ENCODE measurements around the gene C18orf63. TPM values are rescaled to one million over a fixed set of nuclear protein-coding genes. Genes with fewer than 3 reads are reported as not detected.

C18orf63 gene
- total RNA-seq, 2 experiments from 2014 or later, result not detected

DNA sequence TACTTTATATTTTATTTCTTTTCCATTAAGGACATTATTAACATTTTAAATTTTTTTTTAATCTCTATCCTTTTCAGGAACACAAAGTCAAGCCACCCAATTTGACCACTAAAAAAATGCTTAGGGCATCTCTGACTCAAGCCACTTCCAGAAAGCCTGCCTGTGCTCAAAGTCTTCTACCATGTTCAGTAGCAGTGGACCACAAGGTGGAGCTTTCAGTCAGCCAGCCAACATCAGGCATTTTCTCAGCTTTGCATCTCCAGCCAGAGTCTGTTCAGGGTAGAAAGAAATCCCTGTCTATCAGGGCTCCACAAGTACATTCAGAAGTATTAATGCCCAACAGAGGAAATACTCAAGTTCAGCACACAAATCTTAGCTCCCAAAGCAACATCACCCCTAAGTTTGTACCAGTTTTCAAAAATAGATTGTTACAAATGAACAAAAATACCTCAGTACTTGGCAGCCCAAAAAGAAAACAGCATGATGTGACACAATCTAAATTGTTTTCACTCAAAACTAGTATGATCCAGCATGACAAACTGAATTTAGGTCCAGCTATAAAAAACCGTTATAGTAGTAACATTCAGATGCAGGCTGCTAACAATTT is 37.6 kb downstream of the C18orf63 start:
- H3K4me1 Mint-ChIP-seq (ENCODE audit: low read depth), result peaks cover 5% of the 10 kb centered on the region
- H3K27me3 Mint-ChIP-seq, result no peaks in the 10 kb centered on the region
- peaks cover 2% of the 10 kb centered on the region for H3K4me1 ChIP-seq (ENCODE audit: insufficient read depth, low read length)
- no peak overlapping the region for H3K27ac ChIP-seq (ENCODE audit: low read depth in 1 of 2, low read length in 2 of 2)
- ATAC-seq (ENCODE audit: poor library complexity) (peak; percentile 88), DNase-seq (peak; percentile 35 to 85 (median 52))
- CTCF ChIA-PET, result interaction anchor here (0.6 to 11.9 kb wide), 17 partner anchors 11 to 199 kb away, joined by 3 to 147 read pairs (median 4); partner anchors contain the start of gene CNDP2
- intact Hi-C loops (cut with DNase I, micrococcal nuclease), result loop anchor here (1.0 to 10.0 kb wide), 5 partner anchors 61 to 1994 kb away; partner anchors contain the start of genes CYB5A (in 1 of the 2) and ZNF407 (in 1 of the 2)
- no peak overlapping the region for H3K27ac Mint-ChIP-seq
- POLR2A ChIA-PET, result interaction anchor here (0.6 to 4.4 kb wide), 10 partner anchors 10 to 199 kb away, joined by 3 to 69 read pairs (median 3); partner anchors contain the start of gene CNDP2
- no peak overlapping the region for H3K4me3 Mint-ChIP-seq
- TF ChIP-seq, protein P1, sequence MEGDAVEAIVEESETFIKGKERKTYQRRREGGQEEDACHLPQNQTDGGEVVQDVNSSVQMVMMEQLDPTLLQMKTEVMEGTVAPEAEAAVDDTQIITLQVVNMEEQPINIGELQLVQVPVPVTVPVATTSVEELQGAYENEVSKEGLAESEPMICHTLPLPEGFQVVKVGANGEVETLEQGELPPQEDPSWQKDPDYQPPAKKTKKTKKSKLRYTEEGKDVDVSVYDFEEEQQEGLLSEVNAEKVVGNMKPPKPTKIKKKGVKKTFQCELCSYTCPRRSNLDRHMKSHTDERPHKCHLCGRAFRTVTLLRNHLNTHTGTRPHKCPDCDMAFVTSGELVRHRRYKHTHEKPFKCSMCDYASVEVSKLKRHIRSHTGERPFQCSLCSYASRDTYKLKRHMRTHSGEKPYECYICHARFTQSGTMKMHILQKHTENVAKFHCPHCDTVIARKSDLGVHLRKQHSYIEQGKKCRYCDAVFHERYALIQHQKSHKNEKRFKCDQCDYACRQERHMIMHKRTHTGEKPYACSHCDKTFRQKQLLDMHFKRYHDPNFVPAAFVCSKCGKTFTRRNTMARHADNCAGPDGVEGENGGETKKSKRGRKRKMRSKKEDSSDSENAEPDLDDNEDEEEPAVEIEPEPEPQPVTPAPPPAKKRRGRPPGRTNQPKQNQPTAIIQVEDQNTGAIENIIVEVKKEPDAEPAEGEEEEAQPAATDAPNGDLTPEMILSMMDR (IDR thresholded peaks at IDR 0.05), result peak; percentile 85
- H3K9me3 Mint-ChIP-seq, result no peaks in the 10 kb centered on the region
- H3K9me3 ChIP-seq (ENCODE audit: control insufficient read depth in 1 of 2, insufficient read depth in 1 of 2, low read length in 2 of 2), result no peaks in the 10 kb centered on the region
- no peak overlapping the region for H3K4me3 ChIP-seq (ENCODE audit: low read length)
- H3K27me3 ChIP-seq (ENCODE audit: control insufficient read depth in 1 of 2, insufficient read depth in 2 of 2, low read length in 2 of 2), result no peaks in the 10 kb centered on the region
- H3K36me3 Mint-ChIP-seq (ENCODE audit: low read depth), result no peaks in the 10 kb centered on the region
- no peaks in the 10 kb centered on the region for H3K36me3 ChIP-seq (ENCODE audit: insufficient read depth, low read length)

DNA sequence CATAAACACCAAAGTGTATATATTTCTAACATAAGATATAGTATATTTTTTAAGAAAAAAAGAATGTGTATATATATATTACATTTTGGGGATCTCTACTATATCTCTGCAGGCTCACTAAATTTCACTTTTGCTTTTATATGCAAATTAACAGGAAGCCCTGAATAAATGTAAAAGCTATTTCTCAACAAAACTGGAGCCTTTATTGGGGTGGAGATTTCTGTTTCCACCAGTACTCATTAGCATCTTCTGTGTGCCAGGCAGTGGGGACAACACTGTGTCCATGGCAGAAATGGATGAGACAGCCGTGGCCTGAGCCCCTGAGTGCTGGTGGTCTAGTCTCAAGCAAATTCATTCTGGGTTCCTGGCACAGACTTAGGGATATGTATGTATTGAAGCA is 41.3 kb downstream of the C18orf63 start:
- H3K4me3 ChIP-seq (ENCODE audit: low read length), result no peak overlapping the region
- ChIA-PET POLR2A (interaction anchor here (1.1 to 2.7 kb wide), 2 partner anchors 17 to 52 kb away, joined by 3 to 8 read pairs; no protein-coding TSS in a partner anchor), CTCF (interaction anchor here (0.8 to 11.9 kb wide), 2 partner anchors 137 to 195 kb away, joined by 3 to 147 read pairs; partner anchors contain the start of gene CNDP2)
- DNase-seq (peak in 1 of 14 experiments; percentile 33), ATAC-seq (ENCODE audit: poor library complexity) (no peak)
- TF ChIP-seq, protein P1 (IDR thresholded peaks at IDR 0.05), result no peak
- no peaks in the 10 kb centered on the region for H3K36me3 Mint-ChIP-seq (ENCODE audit: low read depth)
- no peaks in the 10 kb centered on the region for H3K36me3 ChIP-seq (ENCODE audit: insufficient read depth, low read length)
- intact Hi-C loops (cut with DNase I, micrococcal nuclease), result loop anchor here in 1 of 2 experiments (10.0 kb wide), 1 partner anchor 238 kb away; the partner anchor contains the start of gene ZNF407
- H3K9me3 Mint-ChIP-seq, result no peaks in the 10 kb centered on the region
- no peaks in the 10 kb centered on the region for H3K27me3 Mint-ChIP-seq
- H3K4me1 Mint-ChIP-seq (ENCODE audit: low read depth), result peaks cover 5% of the 10 kb centered on the region
- peaks cover 2% of the 10 kb centered on the region for H3K4me1 ChIP-seq (ENCODE audit: insufficient read depth, low read length)
- no peak overlapping the region for H3K4me3 Mint-ChIP-seq
- no peaks in the 10 kb centered on the region for H3K27me3 ChIP-seq (ENCODE audit: control insufficient read depth in 1 of 2, insufficient read depth in 2 of 2, low read length in 2 of 2)
- H3K27ac ChIP-seq (ENCODE audit: low read depth in 1 of 2, low read length in 2 of 2), result no peak overlapping the region
- no peaks in the 10 kb centered on the region for H3K9me3 ChIP-seq (ENCODE audit: control insufficient read depth in 1 of 2, insufficient read depth in 1 of 2, low read length in 2 of 2)
- H3K27ac Mint-ChIP-seq, result no peak overlapping the region

DNA sequence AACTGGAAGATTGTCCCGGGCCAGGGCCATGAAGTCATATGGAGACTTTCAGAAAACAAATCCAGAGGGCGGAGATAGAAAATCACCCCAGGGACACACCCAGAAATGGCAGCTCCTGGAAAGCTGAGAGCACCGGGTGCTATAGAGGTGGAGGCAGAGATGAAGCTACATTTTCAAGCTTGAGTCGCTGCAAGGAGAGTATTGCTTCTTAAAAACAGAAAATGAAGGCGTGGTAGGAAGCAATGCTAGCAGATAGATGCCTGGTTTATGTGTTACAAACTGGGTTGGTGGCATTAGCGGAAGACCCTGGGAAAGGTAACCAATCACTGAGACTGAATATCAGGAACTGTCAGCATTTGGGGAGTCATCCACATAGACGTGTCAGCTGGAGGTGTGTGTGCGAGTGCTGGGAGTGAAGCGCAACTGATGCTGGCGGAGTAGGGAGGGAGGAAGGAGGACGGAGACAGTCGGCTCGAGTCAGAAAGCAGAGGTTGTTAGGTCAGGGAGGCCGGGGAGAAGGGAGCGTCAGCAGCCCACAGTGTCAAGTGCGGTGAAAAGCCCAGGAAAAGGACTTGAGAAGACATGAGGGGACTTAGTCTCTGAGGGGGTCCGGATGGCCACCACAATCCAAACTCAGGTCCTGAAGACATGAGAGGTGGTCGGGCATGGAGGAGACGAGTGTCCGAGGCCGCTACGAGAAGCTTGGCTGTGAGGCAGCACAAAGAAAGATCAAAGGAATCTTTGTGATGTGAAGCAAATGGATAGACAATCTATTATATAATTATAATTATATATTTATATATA is 45.4 kb downstream of the C18orf63 start:
- H3K4me3 Mint-ChIP-seq, result no peak overlapping the region

More for the DNA sequence above, 45.4 kb downstream of the C18orf63 start:
- no peak overlapping the region for H3K27ac ChIP-seq (ENCODE audit: low read depth in 1 of 2, low read length in 2 of 2)
- TF ChIP-seq, protein P1 (IDR thresholded peaks at IDR 0.05), result no peak
- Mint-ChIP-seq H3K27ac (no peak overlapping the region), H3K27me3 (no peaks in the 10 kb centered on the region), H3K4me1 (ENCODE audit: low read depth) (peaks cover 5% of the 10 kb centered on the region), H3K36me3 (ENCODE audit: low read depth) (no peaks in the 10 kb centered on the region), H3K9me3 (no peaks in the 10 kb centered on the region)
- ATAC-seq (ENCODE audit: poor library complexity) (no peak), DNase-seq (no peak)
- peaks cover 2% of the 10 kb centered on the region for H3K4me1 ChIP-seq (ENCODE audit: insufficient read depth, low read length)
- ChIA-PET POLR2A (interaction anchor here (0.7 to 1.5 kb wide), 3 partner anchors 8 to 18 kb away, joined by 3 to 7 read pairs (median 3); no protein-coding TSS in a partner anchor), CTCF (no interaction called here)
- no peaks in the 10 kb centered on the region for H3K9me3 ChIP-seq (ENCODE audit: control insufficient read depth in 1 of 2, insufficient read depth in 1 of 2, low read length in 2 of 2)
- no peaks in the 10 kb centered on the region for H3K27me3 ChIP-seq (ENCODE audit: control insufficient read depth in 1 of 2, insufficient read depth in 2 of 2, low read length in 2 of 2)
- no peaks in the 10 kb centered on the region for H3K36me3 ChIP-seq (ENCODE audit: insufficient read depth, low read length)
- intact Hi-C loops (cut with DNase I, micrococcal nuclease), result loop anchor here in 1 of 2 experiments (10.0 kb wide), 1 partner anchor 844 kb away; the partner anchor contains the start of gene PTGR3
- no peak overlapping the region for H3K4me3 ChIP-seq (ENCODE audit: low read length)
